Thoracic aorta (tissue), 2 donors: ENCODE results near the gene DISC1. TPM values are rescaled to one million over a fixed set of nuclear protein-coding genes. Genes with fewer than 3 reads are reported as not detected.

Source experiments
- ATAC-seq: fragments of 150-250 bp; one replicate; pipeline ENCODE4 v1.8.0; 2017; ENCODE audit warnings: low read depth; ENCODE audit not compliant: insufficient number of reproducible peaks, low FRiP score
- DNase-seq: peaks from one replicate; pipeline ENCODE4 v3.0.0-alpha.2; 2020; ENCODE audit warnings: low spot score
- H3K27ac ChIP-seq, 2 donors: fragments of 200-600 bp; sonication (generic); 1 replicate in 1 of 2; 2 replicates in 1 of 2; pipeline ENCODE4 v1.5.1; 2016; ENCODE audit warnings: mild to moderate bottlenecking in 2 of 2, moderate library complexity in 2 of 2
- H3K27me3 ChIP-seq: fragments of 200-600 bp; sonication (generic); replicated peaks from 2 replicates; pipeline ENCODE4 v1.6.0; 2016; ENCODE audit warnings: mild to moderate bottlenecking; ENCODE audit not compliant: insufficient read depth
- H3K36me3 ChIP-seq: fragments of 200-600 bp; sonication (generic); one replicate; pipeline ENCODE4 v1.5.1; 2016
- H3K4me1 ChIP-seq, 2 donors: fragments of 200-600 bp; sonication (generic); 1 replicate in 1 of 2; 2 replicates in 1 of 2; pipeline versions ENCODE4 v1.5.1 to v1.6.0; 2016; ENCODE audit warnings: low read depth in 2 of 2, mild to moderate bottlenecking in 1 of 2; ENCODE audit not compliant: control insufficient read depth in 1 of 2
- H3K4me3 ChIP-seq: fragments of 200-600 bp; sonication (generic); 2 replicates; pipeline ENCODE4 v1.5.1; 2016; ENCODE audit warnings: mild to moderate bottlenecking
- H3K9me3 ChIP-seq: fragments of 200-600 bp; sonication (generic); 2 replicates; pipeline ENCODE4 v1.5.1; 2016
- CTCF ChIP-seq: fragments of 200-600 bp; sonication (generic); IDR thresholded peaks from one replicate; pipeline ENCODE4 v1.5.1; 2019; ENCODE audit warnings: antibody characterized with exemption
- total RNA-seq, 2 donors: library from RNA; depleted of rRNA; stranded (reverse); fragments of >200 nt; gene quantifications; one replicate each; pipeline versions ENCODE4 v1.1.0 to v1.2.3, GENCODE V29; 2016

The DISC1 gene
- total RNA-seq, 2 donors from 2014 or later: 13.1 to 26.9 TPM

GRCh38 chr1:231855361-231855760 lies 228.8 kb downstream of the DISC1 start:
- TF ChIP-seq CTCF: no peak
- ATAC-seq (no peak), DNase-seq (no peak)
- no peaks in the 10 kb centered on the region for H3K4me1 ChIP-seq
- no peaks in the 10 kb centered on the region for H3K36me3 ChIP-seq
- no peak overlapping the region for H3K4me3 ChIP-seq
- no peaks in the 10 kb centered on the region for H3K9me3 ChIP-seq
- no peak overlapping the region for H3K27ac ChIP-seq
- H3K27me3 ChIP-seq: no peaks in the 10 kb centered on the region

GRCh38 chr1:231855926-231856325 lies 229.3 kb downstream of the DISC1 start:
- no peak for ATAC-seq
- H3K4me1 ChIP-seq: no peaks in the 10 kb centered on the region
- no peaks in the 10 kb centered on the region for H3K27me3 ChIP-seq
- no peak overlapping the region for H3K4me3 ChIP-seq
- no peak for TF ChIP-seq CTCF
- H3K9me3 ChIP-seq: no peaks in the 10 kb centered on the region
- H3K27ac ChIP-seq: no peak overlapping the region
- DNase-seq: no peak
- H3K36me3 ChIP-seq: no peaks in the 10 kb centered on the region

GRCh38 chr1:231856426-231856825 lies 229.8 kb downstream of the DISC1 start:
- H3K36me3 ChIP-seq: no peaks in the 10 kb centered on the region
- H3K27me3 ChIP-seq: no peaks in the 10 kb centered on the region
- no peak for DNase-seq
- no peak for ATAC-seq
- H3K4me1 ChIP-seq: no peaks in the 10 kb centered on the region
- TF ChIP-seq CTCF: no peak
- no peak overlapping the region for H3K4me3 ChIP-seq
- H3K27ac ChIP-seq: no peak overlapping the region
- H3K9me3 ChIP-seq: no peaks in the 10 kb centered on the region

GRCh38 chr1:231856894-231857293 lies 230.3 kb downstream of the DISC1 start:
- DNase-seq: no peak
- no peak overlapping the region for H3K27ac ChIP-seq
- ATAC-seq: no peak
- no peaks in the 10 kb centered on the region for H3K27me3 ChIP-seq
- no peaks in the 10 kb centered on the region for H3K36me3 ChIP-seq
- no peak for TF ChIP-seq CTCF
- H3K4me1 ChIP-seq: no peaks in the 10 kb centered on the region
- H3K4me3 ChIP-seq: no peak overlapping the region
- H3K9me3 ChIP-seq: no peaks in the 10 kb centered on the region

GRCh38 chr1:231857609-231858135 lies 231.1 kb downstream of the DISC1 start:
- H3K27ac ChIP-seq: no peak overlapping the region
- ATAC-seq: no peak
- no peaks in the 10 kb centered on the region for H3K27me3 ChIP-seq
- H3K9me3 ChIP-seq: no peaks in the 10 kb centered on the region
- H3K36me3 ChIP-seq: no peaks in the 10 kb centered on the region
- DNase-seq: no peak
- no peak for TF ChIP-seq CTCF
- no peaks in the 10 kb centered on the region for H3K4me1 ChIP-seq
- H3K4me3 ChIP-seq: no peak overlapping the region
